NCI-H1048 (cell line): ENCODE data around the gene CYP4V2.

Source experiments
- DNase-seq: peaks from one replicate; lab custom pipeline; 2025; lab: John Stamatoyannopoulos, UW

Gene CYP4V2

GRCh38 chr4:186189656-186190055 is 1.7 kb upstream of the CYP4V2 start:
- DNase-seq: no peak

GRCh38 chr4:186190581-186191199 is 677 bp upstream of the CYP4V2 start:
- DNase-seq: no peak

GRCh38 chr4:186192066-186192612 is 772 bp downstream of the CYP4V2 start:
- DNase-seq: no peak

DNA sequence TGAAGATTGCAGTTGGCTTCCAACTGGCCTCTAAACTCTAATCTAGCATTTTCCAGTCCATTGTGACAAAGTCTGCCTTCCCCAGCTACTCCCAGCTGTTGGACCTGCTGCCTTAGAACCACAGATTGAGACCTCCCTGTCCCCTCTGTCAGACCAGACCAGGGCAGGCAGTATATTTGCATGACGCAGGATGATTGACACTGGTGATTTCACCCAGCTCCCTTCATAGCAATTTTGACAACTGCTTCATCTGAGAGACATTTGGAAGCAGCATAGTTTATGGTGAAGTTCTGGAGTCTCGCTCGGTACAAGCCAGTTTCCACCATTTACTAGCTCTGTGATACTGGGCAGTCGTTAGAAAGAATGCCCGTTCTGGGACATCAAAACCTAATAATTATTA is 2.5 kb downstream of the CYP4V2 start:
- no peak for DNase-seq

DNA sequence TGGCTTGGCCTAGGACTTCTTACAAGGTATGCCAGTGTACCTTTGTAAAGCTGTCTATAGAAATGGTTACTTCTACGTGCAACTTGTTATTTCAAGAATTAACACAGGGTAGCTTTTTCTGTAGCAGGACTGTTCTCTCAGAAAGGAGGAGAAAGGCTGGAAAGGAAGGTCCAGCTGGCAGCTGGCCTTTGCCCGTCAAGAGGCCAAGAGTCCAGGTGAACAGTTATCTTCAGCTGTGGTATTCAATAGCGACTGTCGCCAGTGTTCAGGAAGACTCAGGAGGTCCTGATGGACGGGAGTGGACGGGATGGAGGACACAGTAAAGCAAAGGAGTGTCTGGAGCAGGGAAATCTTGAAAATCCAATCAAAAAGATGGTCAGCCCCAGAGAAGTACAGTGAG is 4.7 kb downstream of the CYP4V2 start:
- no peak for DNase-seq

DNA sequence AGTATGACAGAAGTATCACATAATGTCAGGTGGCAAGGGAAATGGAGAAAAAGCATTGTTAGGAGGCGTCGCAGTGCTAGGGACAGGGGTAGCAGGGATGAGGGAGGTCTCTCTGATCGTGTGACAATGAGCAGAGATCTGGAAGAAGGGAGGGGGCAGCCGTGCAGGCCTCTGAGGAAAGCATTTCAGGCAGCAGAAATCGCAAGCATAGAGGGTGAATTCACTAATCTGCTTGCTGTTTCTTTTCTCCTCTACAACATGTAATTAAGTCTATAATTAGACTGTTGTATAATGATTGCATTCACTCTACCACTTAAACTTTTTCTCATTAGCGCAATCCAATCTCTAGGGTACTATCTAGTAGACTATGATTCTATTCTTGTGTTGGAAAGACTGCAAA is 9.1 kb downstream of the CYP4V2 start:
- DNase-seq: no peak

- DNase-seq: no peak
Measured at GRCh38 chr4:186201010-186201409, 9.6 kb downstream of the CYP4V2 start.

DNA sequence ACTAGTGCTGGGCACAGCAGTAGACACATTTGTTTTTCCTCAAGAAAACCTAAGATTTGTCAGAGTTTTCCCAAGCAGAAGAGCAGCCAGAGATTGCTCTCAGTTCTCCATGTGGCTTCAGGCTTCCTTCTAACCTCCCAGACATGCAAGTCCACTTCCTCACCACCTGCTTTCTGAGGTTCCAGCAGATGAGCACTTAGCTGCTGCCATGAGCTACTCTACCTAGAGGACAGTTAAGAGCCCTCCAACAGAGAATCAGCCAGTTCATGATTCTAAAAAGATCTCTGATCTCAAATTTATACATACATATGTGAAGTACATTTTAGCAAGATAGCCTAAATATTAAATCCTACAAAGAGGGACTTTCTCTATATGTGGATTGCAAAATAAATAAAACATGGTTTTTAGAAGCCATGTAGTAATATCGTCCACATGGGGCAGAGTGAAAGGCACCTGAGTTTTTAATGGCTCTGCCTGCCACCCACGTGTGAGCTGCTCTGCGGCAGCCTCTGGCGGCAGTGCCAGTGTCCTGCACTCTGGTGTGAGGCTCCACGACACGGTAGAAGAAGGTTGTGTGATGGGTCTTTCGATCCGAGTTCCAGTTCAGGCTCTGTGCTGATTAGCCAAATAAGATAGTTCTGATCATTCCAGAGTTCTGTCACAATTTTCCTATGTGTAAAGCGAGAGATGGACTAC is 10.3 kb downstream of the CYP4V2 start:
- no peak for DNase-seq

DNA sequence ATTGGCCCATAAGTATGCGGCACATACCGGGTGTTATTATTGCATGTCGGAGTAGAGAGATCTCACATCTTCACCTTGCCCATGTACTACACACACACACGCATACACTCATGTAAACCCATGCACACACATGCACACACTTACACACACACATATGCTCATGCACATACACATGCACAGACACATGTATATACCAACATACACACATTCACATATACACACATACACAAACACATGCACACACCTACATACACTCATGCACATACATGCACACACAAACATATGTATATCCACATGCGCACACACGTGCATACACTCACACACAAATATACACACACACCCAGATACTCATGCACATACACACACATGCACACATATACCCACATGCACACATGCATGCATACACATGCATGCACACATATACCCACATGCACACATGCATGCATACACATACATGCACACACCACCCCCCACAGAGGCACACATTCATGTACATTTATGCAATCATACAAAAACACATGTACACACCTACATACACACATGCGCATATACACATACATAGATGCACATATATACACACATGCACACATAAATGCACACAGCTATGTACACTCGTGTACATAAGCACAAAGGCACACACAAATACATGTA is 11.2 kb downstream of the CYP4V2 start:
- DNase-seq: no peak

- DNase-seq: no peak
Measured at GRCh38 chr4:186203406-186203805, 12.0 kb downstream of the CYP4V2 start.

DNA sequence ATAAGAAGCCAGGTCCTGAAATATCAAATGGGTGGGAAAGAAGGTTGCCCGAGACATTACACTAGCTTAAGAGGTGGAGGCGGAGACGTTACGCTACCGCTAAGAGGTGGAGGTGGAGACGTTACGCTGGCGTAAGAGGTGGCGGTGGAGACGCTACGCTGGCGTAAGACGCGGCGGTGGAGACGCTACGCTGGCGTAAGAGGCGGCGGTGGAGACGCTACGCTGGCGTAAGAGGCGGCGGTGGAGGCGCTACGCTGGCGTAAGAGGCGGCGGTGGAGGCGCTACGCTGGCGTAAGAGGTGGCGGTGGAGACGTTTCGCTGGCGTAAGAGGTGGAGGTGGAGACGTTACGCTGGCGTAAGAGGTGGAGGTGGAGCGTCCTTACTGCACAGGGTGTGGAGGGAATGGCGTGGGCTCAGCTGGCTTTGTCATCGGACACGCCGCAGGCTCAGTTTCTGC is 12.8 kb downstream of the CYP4V2 start:
- no peak for DNase-seq

- no peak for DNase-seq
Measured at GRCh38 chr4:186204686-186205085, 13.3 kb downstream of the CYP4V2 start.

DNA sequence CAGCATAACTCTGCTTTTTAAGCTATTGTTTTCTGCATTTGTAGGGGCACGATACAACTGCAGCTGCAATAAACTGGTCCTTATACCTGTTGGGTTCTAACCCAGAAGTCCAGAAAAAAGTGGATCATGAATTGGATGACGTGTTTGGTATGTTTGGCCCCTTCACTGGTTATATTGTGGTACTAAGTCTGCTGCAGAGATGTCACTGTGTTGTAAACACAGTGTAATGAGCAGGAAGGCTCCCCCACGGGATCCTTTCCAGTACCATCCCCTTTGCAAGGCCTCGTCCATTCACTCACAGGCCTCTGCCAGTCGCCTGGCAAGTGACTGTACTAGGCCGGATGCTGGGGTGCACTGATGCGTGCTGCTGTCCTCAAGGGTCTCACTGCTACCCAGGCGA is 13.8 kb downstream of the CYP4V2 start:
- DNase-seq: no peak

- no peak for DNase-seq
Measured at GRCh38 chr4:186216465-186217024, 25.2 kb downstream of the CYP4V2 start.

GRCh38 chr4:186217733-186218293 is 26.4 kb downstream of the CYP4V2 start:
- DNase-seq: no peak

DNA sequence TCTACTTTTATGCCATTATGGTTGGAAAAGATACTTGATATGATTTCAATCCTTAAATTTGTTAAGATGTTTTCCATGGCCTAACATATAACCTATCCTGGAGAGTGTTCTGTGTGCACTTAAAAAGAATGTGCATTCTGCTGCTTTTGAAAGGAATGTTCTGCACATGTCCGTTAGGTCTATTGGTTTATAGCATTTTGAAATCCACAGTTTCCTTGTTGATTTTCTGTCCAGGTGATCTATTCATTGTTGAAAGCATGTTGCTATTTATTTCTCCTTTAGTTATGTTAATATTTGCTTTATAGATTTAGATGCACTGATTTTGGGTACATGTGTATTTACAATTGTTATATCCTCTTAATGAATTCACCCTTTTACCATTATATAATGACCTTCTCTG is 30.3 kb downstream of the CYP4V2 start:
- no peak for DNase-seq

- no peak for DNase-seq
Measured at GRCh38 chr4:186225848-186226247, 34.5 kb downstream of the CYP4V2 start.

DNA sequence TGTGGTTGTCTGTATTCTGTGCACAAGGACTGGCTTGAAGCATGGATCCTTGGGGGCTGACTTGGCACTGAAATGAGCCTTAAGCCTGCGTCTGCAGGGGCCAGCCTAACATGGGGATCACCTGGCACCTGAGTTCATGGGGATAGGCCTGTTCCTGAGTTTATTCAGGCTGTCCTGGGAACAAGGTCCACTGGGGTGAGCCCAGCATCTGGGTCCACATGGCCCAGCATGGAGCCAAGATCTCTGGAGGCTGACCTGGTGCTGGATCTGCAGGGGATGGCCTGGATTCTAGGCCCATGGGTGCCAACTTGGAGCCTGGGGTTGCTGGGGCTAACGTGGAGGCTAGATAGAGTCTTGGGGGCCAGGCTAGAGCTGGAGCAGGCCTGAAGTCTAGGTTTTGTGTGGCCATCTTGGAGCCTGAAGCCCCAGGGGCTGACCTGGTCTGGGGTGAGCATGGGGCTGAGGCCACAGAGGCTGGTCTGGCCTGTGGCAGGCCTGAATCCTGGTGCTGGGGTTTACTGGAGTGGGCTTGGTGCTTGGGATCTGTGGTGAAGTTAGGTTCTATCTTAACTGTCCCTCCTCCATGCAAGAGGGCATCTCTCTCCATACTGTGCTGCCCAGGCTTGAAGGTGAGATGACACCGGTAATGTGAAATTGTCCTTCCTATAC is 35.3 kb downstream of the CYP4V2 start:
- no peak for DNase-seq

- DNase-seq: no peak
Measured at GRCh38 chr4:186227221-186227620, 35.9 kb downstream of the CYP4V2 start, which contains the start of gene KLKB1. Gene KLKB1, plus strand, starts transcription at chr4:186227507. Its CDS starts 689 bp downstream, at chr4:186228196.

- DNase-seq: no peak
Measured at GRCh38 chr4:186227744-186228513, 36.6 kb downstream of the CYP4V2 start.

DNA sequence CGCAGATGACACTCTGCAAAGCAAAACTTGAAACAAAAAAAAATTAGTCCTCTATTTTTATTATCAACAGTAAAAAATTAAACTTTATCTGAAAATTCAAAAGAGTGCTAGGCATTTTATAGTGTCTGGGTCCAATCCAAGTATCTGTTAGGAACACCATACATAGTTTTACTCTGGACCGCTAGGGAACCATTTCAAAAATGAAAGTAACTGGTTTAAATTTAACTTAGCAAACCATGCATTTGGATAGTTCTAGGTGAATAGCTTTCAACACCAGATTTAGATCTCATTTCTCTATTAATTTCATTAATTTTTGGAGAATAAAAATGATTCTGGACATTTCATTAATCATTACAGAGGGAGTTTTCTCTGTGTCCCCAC is 37.1 kb downstream of the CYP4V2 start:
- DNase-seq: no peak
